ENCODE results near the gene KRTAP4-1.
"Not testable (repeated sequence)": the region's sequence is repeated elsewhere in the genome, so short reads cannot be mapped to it uniquely, and the experiment has no call there.

KRTAP4-1 gene

GRCh38 chr17:41160648-41161047 is 24.1 kb downstream of the KRTAP4-1 start, which contains the start of gene KRTAP4-4:
KRTAP4-4 (minus strand) TSS chr17:41160748; CDS start chr17:41160691, 57 bp downstream.
- H3K27me3 ChIP-seq (ENCODE audit: insufficient read depth, poor library complexity, severe bottlenecking), result no peaks in the 10 kb centered on the region
- no peak within 1 kb of the TSS for H3K27ac ChIP-seq (ENCODE audit: poor library complexity, severe bottlenecking)
- DNase-seq (ENCODE audit: low spot score), result no peak
- H3K4me3 ChIP-seq (ENCODE audit: severe bottlenecking), result no peak within 1 kb of the TSS
- no peaks in the 10 kb centered on the region for H3K9me3 ChIP-seq (ENCODE audit: severe bottlenecking)
- H3K4me1 ChIP-seq (ENCODE audit: insufficient read depth, poor library complexity, severe bottlenecking), result no peaks in the 10 kb centered on the region
- no peak for TF ChIP-seq CTCF (IDR thresholded peaks at IDR 0.05; ENCODE audit: poor library complexity, severe bottlenecking)
- no peak for ATAC-seq (ENCODE audit: low read depth)
- no peaks in the 10 kb centered on the region for H3K36me3 ChIP-seq (ENCODE audit: low read depth)

- not testable (repeated sequence) for ATAC-seq (ENCODE audit: low read depth); H3K27me3 ChIP-seq (ENCODE audit: insufficient read depth, poor library complexity, severe bottlenecking); H3K4me1 ChIP-seq (ENCODE audit: insufficient read depth, poor library complexity, severe bottlenecking); H3K9me3 ChIP-seq (ENCODE audit: severe bottlenecking); H3K27ac ChIP-seq (ENCODE audit: poor library complexity, severe bottlenecking); H3K36me3 ChIP-seq (ENCODE audit: low read depth); DNase-seq (ENCODE audit: low spot score); H3K4me3 ChIP-seq (ENCODE audit: severe bottlenecking)
Measured at GRCh38 chr17:41160190-41160589, 24.5 kb downstream of the KRTAP4-1 start.

- no peak for DNase-seq (ENCODE audit: low spot score)
- Histone ChIP-seq H3K36me3 (ENCODE audit: low read depth) (no peaks in the 10 kb centered on the region), H3K4me3 (ENCODE audit: severe bottlenecking) (no peak overlapping the region), H3K9me3 (ENCODE audit: severe bottlenecking) (no peaks in the 10 kb centered on the region), H3K27ac (ENCODE audit: poor library complexity, severe bottlenecking) (no peak overlapping the region), H3K4me1 (ENCODE audit: insufficient read depth, poor library complexity, severe bottlenecking) (peaks cover 8% of the 10 kb centered on the region), H3K27me3 (ENCODE audit: insufficient read depth, poor library complexity, severe bottlenecking) (no peaks in the 10 kb centered on the region)
- TF ChIP-seq CTCF (IDR thresholded peaks at IDR 0.05; ENCODE audit: poor library complexity, severe bottlenecking), result no peak
- ATAC-seq (ENCODE audit: low read depth), result no peak
Measured at GRCh38 chr17:41153856-41154255, 30.9 kb downstream of the KRTAP4-1 start.

- H3K27ac ChIP-seq (ENCODE audit: poor library complexity, severe bottlenecking), result no peak overlapping the region
- no peak for TF ChIP-seq CTCF (IDR thresholded peaks at IDR 0.05; ENCODE audit: poor library complexity, severe bottlenecking)
- no peaks in the 10 kb centered on the region for H3K36me3 ChIP-seq (ENCODE audit: low read depth)
- H3K4me3 ChIP-seq (ENCODE audit: severe bottlenecking), result no peak overlapping the region
- H3K4me1 ChIP-seq (ENCODE audit: insufficient read depth, poor library complexity, severe bottlenecking), result peaks cover 8% of the 10 kb centered on the region
- DNase-seq (ENCODE audit: low spot score) (no peak), ATAC-seq (ENCODE audit: low read depth) (no peak)
- H3K27me3 ChIP-seq (ENCODE audit: insufficient read depth, poor library complexity, severe bottlenecking), result no peaks in the 10 kb centered on the region
- no peaks in the 10 kb centered on the region for H3K9me3 ChIP-seq (ENCODE audit: severe bottlenecking)
Measured at GRCh38 chr17:41151525-41151924, 33.2 kb downstream of the KRTAP4-1 start.

GRCh38 chr17:41150026-41150425 is 34.7 kb downstream of the KRTAP4-1 start:
- no peak for DNase-seq (ENCODE audit: low spot score)
- no peaks in the 10 kb centered on the region for H3K9me3 ChIP-seq (ENCODE audit: severe bottlenecking)
- H3K27ac ChIP-seq (ENCODE audit: poor library complexity, severe bottlenecking), result no peak overlapping the region
- H3K4me1 ChIP-seq (ENCODE audit: insufficient read depth, poor library complexity, severe bottlenecking), result peaks cover 8% of the 10 kb centered on the region
- ATAC-seq (ENCODE audit: low read depth), result no peak
- H3K36me3 ChIP-seq (ENCODE audit: low read depth), result no peaks in the 10 kb centered on the region
- no peak for TF ChIP-seq CTCF (IDR thresholded peaks at IDR 0.05; ENCODE audit: poor library complexity, severe bottlenecking)
- H3K4me3 ChIP-seq (ENCODE audit: severe bottlenecking), result no peak overlapping the region
- H3K27me3 ChIP-seq (ENCODE audit: insufficient read depth, poor library complexity, severe bottlenecking), result no peaks in the 10 kb centered on the region

Measured in RWPE2 (cell line).